Ascending aorta (tissue), 2 donors: Measurements from ENCODE around the gene GMPPA. TPM values are rescaled to one million over a fixed set of nuclear protein-coding genes. Genes with fewer than 3 reads are reported as not detected.

Experiments used
- DNase-seq, 2 donors: peaks; one replicate each; pipeline ENCODE4 v3.0.0-alpha.2; 2019; ENCODE audit warnings: low spot score in 2 of 2
- H3K27ac ChIP-seq, 2 donors: fragments of 200-600 bp; sonication (generic); one replicate each; pipeline ENCODE4 v1.5.1; 2016 to 2017; ENCODE audit warnings: mild to moderate bottlenecking in 1 of 2
- H3K27me3 ChIP-seq: fragments of 200-600 bp; sonication (generic); one replicate; pipeline ENCODE4 v1.5.1; 2017
- H3K36me3 ChIP-seq, 2 donors: fragments of 200-600 bp; sonication (generic); one replicate each; pipeline ENCODE4 v1.5.1; 2016
- H3K4me1 ChIP-seq, 2 donors: fragments of 200-600 bp; sonication (generic); one replicate each; pipeline ENCODE4 v1.5.1; 2016 to 2017; ENCODE audit warnings: mild to moderate bottlenecking in 1 of 2
- H3K4me3 ChIP-seq, 2 donors: fragments of 200-600 bp; sonication (generic); one replicate each; pipeline ENCODE4 v1.5.1; 2016 to 2017; ENCODE audit warnings: mild to moderate bottlenecking in 1 of 2
- H3K9me3 ChIP-seq, 2 donors: fragments of 200-600 bp; sonication (generic); one replicate each; pipeline ENCODE4 v1.5.1; 2016
- intact Hi-C: fragments of 100-400 bp; cut with DNase I; formaldehyde crosslinking; loops from one replicate; pipeline ENCODE4 v1.15.1; 2023
- total RNA-seq: library from RNA; depleted of rRNA; stranded (reverse); fragments of >200 nt; gene quantifications from one replicate; pipeline ENCODE4 v1.1.0, GENCODE V29; 2016
- TF ChIP-seq, protein P1 (sequence below), 3 experiments: fragments of 200-600 bp in 2 of 3; fragments of 450-650 bp in 1 of 3; sonication (generic) in 2 of 3; IDR thresholded peaks; one replicate each; pipeline ENCODE4 v1.5.1; 2016 to 2019; ENCODE audit warnings: antibody characterized with exemption in 3 of 3, mild to moderate bottlenecking in 1 of 3, moderate library complexity in 1 of 3

Gene GMPPA
- total RNA-seq, 1 donor from 2014 or later, result 11.4 TPM

DNA sequence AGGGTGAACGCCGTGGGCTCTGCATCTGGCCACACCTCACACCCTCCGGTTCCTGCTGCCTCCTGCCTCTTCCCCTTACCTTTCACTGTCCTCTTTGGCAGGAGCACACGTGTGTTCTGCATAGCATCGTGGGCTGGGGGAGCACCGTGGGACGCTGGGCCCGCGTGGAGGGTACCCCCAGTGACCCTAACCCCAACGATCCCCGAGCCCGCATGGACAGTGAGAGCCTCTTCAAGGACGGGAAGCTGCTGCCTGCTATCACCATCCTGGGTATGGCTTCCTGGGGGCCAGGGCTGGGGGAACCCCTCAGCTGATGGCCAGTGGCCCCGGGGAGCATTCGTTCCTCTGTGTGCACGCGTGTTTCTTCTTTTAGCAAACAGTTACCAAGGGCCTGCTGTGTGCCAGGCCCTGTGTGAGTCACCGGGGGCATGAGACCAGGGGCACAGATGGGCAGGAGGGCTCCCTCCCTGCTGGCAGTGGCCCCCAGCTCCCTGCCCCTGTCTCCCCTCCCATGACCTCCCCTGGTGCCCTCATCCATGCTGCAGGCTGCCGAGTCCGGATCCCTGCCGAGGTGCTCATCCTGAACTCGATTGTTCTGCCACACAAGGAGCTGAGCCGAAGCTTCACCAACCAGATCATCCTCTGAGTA lies 7.6 kb downstream of the GMPPA start:
- Histone ChIP-seq H3K4me3 (no peak overlapping the region), H3K9me3 (no peaks in the 10 kb centered on the region), H3K36me3 (peaks cover 40 to 51% of the 10 kb centered on the region in 2 donors), H3K4me1 (peaks cover 5 to 23% of the 10 kb centered on the region in 2 donors), H3K27me3 (peaks cover 4% of the 10 kb centered on the region), H3K27ac (no peak overlapping the region)
- DNase-seq, result no peak
- intact Hi-C loops, result no loop called here
- TF ChIP-seq, protein P1, sequence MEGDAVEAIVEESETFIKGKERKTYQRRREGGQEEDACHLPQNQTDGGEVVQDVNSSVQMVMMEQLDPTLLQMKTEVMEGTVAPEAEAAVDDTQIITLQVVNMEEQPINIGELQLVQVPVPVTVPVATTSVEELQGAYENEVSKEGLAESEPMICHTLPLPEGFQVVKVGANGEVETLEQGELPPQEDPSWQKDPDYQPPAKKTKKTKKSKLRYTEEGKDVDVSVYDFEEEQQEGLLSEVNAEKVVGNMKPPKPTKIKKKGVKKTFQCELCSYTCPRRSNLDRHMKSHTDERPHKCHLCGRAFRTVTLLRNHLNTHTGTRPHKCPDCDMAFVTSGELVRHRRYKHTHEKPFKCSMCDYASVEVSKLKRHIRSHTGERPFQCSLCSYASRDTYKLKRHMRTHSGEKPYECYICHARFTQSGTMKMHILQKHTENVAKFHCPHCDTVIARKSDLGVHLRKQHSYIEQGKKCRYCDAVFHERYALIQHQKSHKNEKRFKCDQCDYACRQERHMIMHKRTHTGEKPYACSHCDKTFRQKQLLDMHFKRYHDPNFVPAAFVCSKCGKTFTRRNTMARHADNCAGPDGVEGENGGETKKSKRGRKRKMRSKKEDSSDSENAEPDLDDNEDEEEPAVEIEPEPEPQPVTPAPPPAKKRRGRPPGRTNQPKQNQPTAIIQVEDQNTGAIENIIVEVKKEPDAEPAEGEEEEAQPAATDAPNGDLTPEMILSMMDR (IDR thresholded peaks at IDR 0.05), result no peak

DNA sequence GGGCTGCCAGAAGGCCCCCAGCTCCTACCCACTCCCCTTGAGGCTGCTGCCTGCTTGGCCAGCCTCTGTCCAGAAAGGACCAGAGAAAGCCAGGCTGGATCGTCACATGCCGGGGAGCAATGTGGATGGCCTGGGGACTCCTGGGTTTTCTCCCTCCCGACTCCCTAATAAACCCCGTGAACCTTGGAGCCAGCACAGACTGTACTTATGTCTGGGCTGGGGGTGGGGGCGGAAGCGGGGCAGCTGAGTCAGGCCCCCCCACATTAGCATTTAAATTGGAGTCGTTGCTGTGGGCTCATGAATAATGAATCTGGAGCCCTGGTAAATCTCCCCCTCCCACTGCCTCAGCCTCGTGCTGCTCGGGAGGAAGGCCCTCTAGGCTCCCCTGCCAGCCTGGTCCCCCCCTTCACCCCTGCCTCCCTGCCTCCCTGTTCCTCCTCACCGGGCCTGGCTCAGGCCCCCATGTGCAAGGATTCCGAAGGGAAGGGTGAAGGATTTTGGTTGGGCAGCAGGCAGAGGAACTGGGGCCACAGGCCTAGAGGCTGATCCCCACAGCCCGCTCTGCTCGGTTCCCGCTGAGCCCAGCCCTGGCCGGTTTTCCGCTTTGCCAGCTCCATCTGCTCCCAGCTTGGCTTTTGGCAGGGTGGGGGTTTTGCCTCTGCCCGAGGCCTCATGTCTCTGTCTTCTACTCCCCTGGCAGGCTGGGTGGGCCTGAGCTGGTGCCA lies 8.3 kb downstream of the GMPPA start:
- no peak for DNase-seq
- H3K4me3 ChIP-seq, result no peak overlapping the region
- H3K36me3 ChIP-seq, result peaks cover 40 to 47% of the 10 kb centered on the region in 2 donors
- peaks cover 4% of the 10 kb centered on the region for H3K27me3 ChIP-seq
- no peaks in the 10 kb centered on the region for H3K9me3 ChIP-seq
- H3K27ac ChIP-seq, result no peak overlapping the region
- peaks cover 5 to 23% of the 10 kb centered on the region in 2 donors for H3K4me1 ChIP-seq
- TF ChIP-seq, protein P1 (IDR thresholded peaks at IDR 0.05), result no peak
- intact Hi-C loops, result no loop called here

DNA sequence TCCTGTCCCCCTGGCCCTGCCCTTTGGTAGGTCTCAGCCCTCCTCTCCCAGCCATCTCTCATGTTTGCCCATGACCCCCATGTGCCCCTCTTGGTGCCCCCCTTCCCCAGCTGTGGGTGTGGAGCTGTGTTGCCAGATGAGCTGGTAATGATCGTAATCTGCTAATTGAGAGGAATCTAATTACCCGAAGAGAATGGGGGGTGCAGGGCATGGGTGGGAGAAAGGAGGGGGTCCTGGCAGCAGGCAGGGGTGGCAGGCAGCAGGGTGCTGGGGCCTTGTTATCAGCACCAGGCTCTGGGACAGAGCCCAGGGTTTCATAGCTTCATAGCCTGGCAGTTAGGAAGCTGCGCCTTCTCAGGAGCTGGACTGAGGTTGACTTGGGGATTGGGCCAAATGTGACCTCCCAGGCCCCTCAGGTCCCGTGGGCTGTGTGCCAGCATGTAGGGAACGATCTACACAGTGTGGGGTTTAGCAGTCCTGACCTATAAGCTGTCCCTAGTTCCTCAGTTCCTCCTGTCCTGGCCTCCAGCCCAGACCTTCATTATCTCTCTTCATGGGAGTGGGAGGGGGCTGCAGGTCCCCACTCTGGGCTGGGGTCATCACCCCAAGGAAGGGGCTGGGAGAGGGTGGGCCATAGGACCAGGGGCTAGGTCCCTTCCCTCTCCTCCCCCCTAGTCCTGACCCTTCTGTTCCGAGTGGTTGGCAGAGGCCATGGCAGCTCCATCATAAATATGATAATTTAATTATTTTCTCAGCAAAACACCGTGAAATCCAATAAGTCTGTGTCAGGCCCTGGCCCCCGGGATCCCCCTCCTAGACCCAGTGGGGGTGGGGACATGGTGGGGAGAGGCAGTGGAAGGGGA lies 9.1 kb downstream of the GMPPA start:
- no peak overlapping the region for H3K27ac ChIP-seq
- TF ChIP-seq, protein P1 (IDR thresholded peaks at IDR 0.05), result no peak
- intact Hi-C loops, result no loop called here
- no peak for DNase-seq
- peaks cover 5 to 23% of the 10 kb centered on the region in 2 donors for H3K4me1 ChIP-seq
- H3K36me3 ChIP-seq, result peaks cover 32 to 39% of the 10 kb centered on the region in 2 donors
- peaks cover 7% of the 10 kb centered on the region for H3K27me3 ChIP-seq
- H3K4me3 ChIP-seq, result no peak overlapping the region
- no peaks in the 10 kb centered on the region for H3K9me3 ChIP-seq

DNA sequence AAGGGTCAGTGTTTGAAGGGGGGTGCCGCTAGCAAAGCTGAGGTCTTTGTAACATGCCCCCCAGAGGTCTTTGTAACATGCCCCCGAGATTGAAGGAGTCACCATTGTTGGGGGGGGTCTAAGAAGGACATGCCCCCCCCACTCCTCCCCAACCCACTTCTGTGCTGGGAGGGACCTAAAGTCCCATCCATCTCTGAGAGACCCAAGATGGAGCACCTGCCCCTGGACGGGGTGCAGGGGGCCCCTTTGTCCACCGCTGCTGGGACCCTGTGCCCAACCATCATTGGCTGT lies 9.7 kb downstream of the GMPPA start:
- no peak overlapping the region for H3K4me3 ChIP-seq
- H3K27ac ChIP-seq, result no peak overlapping the region
- H3K27me3 ChIP-seq, result peaks cover 13% of the 10 kb centered on the region
- DNase-seq, result no peak
- H3K36me3 ChIP-seq, result peaks cover 32 to 35% of the 10 kb centered on the region in 2 donors
- TF ChIP-seq, protein P1 (IDR thresholded peaks at IDR 0.05), result no peak
- intact Hi-C loops, result no loop called here
- H3K9me3 ChIP-seq, result no peaks in the 10 kb centered on the region
- H3K4me1 ChIP-seq, result peaks cover 5 to 23% of the 10 kb centered on the region in 2 donors

DNA sequence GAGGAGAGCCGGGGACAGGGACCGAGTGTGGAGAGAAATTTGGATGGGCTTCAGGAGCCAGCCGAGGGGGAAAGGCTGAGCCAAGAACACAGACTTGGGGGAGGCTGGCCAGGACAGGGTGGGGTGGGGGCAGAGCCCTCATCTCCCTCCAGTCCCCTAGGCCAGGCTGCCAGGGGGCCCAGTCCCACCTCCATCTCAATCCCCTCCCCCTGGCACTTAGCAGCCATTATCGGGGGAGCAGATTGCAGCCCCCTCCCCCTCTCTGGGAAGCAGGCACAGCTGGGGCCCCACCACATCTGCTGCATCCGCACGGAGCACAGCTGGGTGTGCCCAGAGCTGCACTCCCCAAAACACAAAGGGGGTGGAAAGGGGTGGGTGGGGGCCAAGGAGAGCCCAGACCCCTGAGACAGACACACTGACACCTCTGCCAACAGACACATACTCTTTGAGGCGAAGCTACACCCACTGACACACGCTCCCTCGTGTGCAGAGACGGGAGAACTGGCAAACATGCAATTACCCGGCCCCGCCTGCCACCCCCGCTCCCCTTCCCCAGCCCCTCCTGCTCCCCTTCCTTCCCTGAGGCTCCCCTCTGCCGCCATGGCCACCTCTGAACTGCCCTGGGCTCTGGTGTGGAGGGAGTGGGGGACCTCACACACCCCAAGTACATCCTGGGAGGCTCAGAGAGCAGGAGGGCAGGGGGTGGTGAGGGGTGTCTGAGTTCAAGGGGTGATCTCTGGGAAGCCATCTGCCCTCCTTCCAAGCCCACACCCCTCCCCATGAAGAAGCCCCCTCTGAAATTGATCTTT lies 10.5 kb downstream of the GMPPA start:
- Histone ChIP-seq H3K27ac (no peak overlapping the region), H3K9me3 (no peaks in the 10 kb centered on the region), H3K36me3 (peaks cover 27% of the 10 kb centered on the region in 2 donors), H3K4me1 (peaks cover 5 to 25% of the 10 kb centered on the region in 2 donors), H3K27me3 (peaks cover 20% of the 10 kb centered on the region), H3K4me3 (no peak overlapping the region)
- intact Hi-C loops, result loop anchor here (1.0 kb wide), 1 partner anchor 21 kb away; no protein-coding TSS in a partner anchor
- DNase-seq, result no peak
- TF ChIP-seq, protein P1 (IDR thresholded peaks at IDR 0.05), result no peak
